Brain microvascular endothelial cell (primary cell): Measurements from ENCODE around the gene NLGN4X.

Source experiments
- DNase-seq: peaks from one replicate; pipeline ENCODE4 v3.0.0-alpha.2; 2020
- H3K27ac ChIP-seq: fragments of 250-450 bp; sonication (Bioruptor Pico); 2 replicates; pipeline ENCODE4 v1.5.1; 2020; ENCODE audit warnings: mild to moderate bottlenecking, moderate library complexity
- H3K27me3 ChIP-seq: fragments of 250-450 bp; sonication (Bioruptor Pico); replicated peaks from 2 replicates; pipeline ENCODE4 v1.5.1; 2020; ENCODE audit warnings: mild to moderate bottlenecking
- H3K36me3 ChIP-seq: fragments of 250-450 bp; sonication (Bioruptor Pico); replicated peaks from 2 replicates; pipeline ENCODE4 v1.5.1; 2020; ENCODE audit warnings: mild to moderate bottlenecking
- H3K4me3 ChIP-seq: 2 replicates; pipeline ENCODE4 v1.5.1; 2011; ENCODE audit warnings: low read depth, mild to moderate bottlenecking, control low read depth, low read length, moderate library complexity
- CTCF ChIP-seq: IDR thresholded peaks from 2 replicates; pipeline ENCODE4 v1.5.1; 2011; ENCODE audit warnings: low read depth, mild to moderate bottlenecking, moderate library complexity, low read length, control low read depth, inconsistent platforms; ENCODE audit errors: missing control alignments
- in situ Hi-C: cut with HindIII; loops from 2 replicates; pipeline ENCODE4 v1.10.0; 2017; ENCODE audit warnings: low sequenced_read_pairs, low pct_ligation_motif_present

Gene NLGN4X

GRCh38 chrX:6129195-6129594 lies 99.5 kb downstream of the NLGN4X start:
- TF ChIP-seq CTCF: no peak
- in situ Hi-C loops: no loop called here
- no peaks in the 10 kb centered on the region for H3K36me3 ChIP-seq
- no peak overlapping the region for H3K27ac ChIP-seq
- DNase-seq: no peak
- no peaks in the 10 kb centered on the region for H3K27me3 ChIP-seq
- H3K4me3 ChIP-seq: no peak overlapping the region

- H3K36me3 ChIP-seq: no peaks in the 10 kb centered on the region
- no peak for DNase-seq
- in situ Hi-C loops: no loop called here
- H3K27me3 ChIP-seq: no peaks in the 10 kb centered on the region
- no peak overlapping the region for H3K27ac ChIP-seq
- no peak for TF ChIP-seq CTCF
- H3K4me3 ChIP-seq: no peak overlapping the region
Observed at GRCh38 chrX:6120329-6120728, 108.3 kb downstream of the NLGN4X start.

GRCh38 chrX:6095469-6095868 lies 133.2 kb downstream of the NLGN4X start:
- H3K36me3 ChIP-seq: no peaks in the 10 kb centered on the region
- peak; percentile 37 for TF ChIP-seq CTCF
- H3K4me3 ChIP-seq: no peak overlapping the region
- no peak overlapping the region for H3K27ac ChIP-seq
- H3K27me3 ChIP-seq: no peaks in the 10 kb centered on the region
- no peak for DNase-seq
- in situ Hi-C loops: no loop called here

- no peaks in the 10 kb centered on the region for H3K36me3 ChIP-seq
- no peak for TF ChIP-seq CTCF
- DNase-seq: no peak
- in situ Hi-C loops: no loop called here
- no peaks in the 10 kb centered on the region for H3K27me3 ChIP-seq
- H3K4me3 ChIP-seq: no peak overlapping the region
- H3K27ac ChIP-seq: no peak overlapping the region
Observed at GRCh38 chrX:6074532-6074931, 154.1 kb downstream of the NLGN4X start.

- in situ Hi-C loops: no loop called here
- Histone ChIP-seq H3K4me3 (no peak overlapping the region), H3K27me3 (no peaks in the 10 kb centered on the region), H3K27ac (no peak overlapping the region), H3K36me3 (no peaks in the 10 kb centered on the region)
- no peak for TF ChIP-seq CTCF
- no peak for DNase-seq
Observed at GRCh38 chrX:6071731-6072130, 156.9 kb downstream of the NLGN4X start.

- no peak for DNase-seq
- Histone ChIP-seq H3K27ac (no peak overlapping the region), H3K4me3 (no peak overlapping the region), H3K36me3 (no peaks in the 10 kb centered on the region), H3K27me3 (no peaks in the 10 kb centered on the region)
- in situ Hi-C loops: no loop called here
- no peak for TF ChIP-seq CTCF
Observed at GRCh38 chrX:6067600-6067999, 161.1 kb downstream of the NLGN4X start.
